COR-L47 (cell line): Measurements from ENCODE around the gene PAM16.
"Not testable (repeated sequence)": the region's sequence is repeated elsewhere in the genome, so short reads cannot be mapped to it uniquely, and the experiment has no call there.

ENCODE experiments used
- DNase-seq: peaks from one replicate; lab custom pipeline; 2025; lab: John Stamatoyannopoulos, UW

Gene PAM16

DNA sequence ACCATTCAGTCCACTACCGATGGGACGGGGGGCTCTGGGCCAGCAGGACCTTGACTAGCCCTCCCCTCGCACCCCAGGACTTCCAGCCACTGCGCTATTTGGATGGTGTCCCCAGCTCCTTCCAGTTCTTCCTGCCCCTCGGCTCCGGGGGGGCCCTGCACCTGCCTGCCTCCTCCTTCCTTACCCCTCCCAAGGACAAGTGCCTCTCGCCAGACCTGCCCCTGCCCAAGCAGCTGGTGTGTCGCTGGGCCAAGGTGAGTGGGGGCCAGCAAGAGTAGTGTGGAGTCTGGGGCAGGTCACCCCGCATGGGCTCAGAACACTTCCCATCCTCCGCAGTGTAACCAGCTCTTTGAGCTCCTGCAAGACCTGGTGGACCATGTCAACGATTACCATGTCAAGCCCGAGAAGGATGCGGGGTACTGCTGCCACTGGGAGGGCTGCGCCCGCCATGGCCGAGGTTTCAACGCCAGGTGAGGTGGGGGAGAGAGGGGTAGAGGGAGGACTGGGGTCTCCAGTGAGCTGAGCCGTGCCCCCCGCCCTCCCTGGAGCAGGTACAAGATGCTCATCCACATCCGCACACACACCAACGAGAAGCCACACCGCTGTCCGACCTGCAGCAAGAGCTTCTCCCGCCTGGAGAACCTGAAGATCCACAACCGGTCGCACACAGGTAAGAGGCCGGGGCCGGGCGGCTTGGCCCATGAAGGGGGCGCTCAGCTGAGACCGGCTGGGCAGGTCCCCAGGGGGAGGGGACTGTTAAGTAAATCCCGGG, 16.2 kb downstream of the PAM16 start:
- DNase-seq, result no peak

DNA sequence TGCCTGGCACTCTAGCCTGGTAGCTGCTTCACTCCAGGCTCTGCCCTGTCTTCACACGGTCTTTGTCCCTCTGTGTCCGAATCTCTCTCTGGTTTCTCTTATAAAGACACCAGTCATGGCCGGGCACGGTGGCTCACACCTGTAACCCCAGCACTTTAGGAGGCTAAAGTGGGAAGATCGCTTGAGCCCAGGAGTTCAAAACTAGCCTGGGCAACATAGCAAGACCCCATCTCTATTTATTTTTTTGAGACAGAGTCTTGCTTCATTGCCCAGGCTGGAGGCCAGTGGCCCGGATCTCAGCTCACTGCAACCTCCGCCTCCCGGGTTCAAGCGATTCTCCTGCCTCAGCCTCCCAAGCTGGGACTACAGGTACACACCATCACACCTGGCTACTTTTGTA, 17.4 kb downstream of the PAM16 start:
- DNase-seq, result not testable (repeated sequence)

DNA sequence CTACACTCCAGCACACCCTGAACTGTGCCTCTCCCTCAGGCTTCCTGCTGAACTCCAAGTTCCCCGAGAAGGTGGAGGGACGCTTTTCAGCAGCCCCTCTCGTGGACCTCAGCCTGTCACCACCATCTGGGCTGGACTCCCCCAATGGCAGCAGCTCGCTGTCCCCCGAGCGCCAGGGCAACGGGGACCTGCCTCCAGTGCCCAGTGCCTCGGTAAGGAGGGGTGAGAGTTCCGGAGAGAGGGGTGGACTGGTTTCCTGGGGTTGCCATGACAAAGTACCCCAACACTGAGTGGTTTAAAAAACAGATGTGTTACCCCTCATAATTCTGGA, 17.8 kb downstream of the PAM16 start:
- no peak for DNase-seq

DNA sequence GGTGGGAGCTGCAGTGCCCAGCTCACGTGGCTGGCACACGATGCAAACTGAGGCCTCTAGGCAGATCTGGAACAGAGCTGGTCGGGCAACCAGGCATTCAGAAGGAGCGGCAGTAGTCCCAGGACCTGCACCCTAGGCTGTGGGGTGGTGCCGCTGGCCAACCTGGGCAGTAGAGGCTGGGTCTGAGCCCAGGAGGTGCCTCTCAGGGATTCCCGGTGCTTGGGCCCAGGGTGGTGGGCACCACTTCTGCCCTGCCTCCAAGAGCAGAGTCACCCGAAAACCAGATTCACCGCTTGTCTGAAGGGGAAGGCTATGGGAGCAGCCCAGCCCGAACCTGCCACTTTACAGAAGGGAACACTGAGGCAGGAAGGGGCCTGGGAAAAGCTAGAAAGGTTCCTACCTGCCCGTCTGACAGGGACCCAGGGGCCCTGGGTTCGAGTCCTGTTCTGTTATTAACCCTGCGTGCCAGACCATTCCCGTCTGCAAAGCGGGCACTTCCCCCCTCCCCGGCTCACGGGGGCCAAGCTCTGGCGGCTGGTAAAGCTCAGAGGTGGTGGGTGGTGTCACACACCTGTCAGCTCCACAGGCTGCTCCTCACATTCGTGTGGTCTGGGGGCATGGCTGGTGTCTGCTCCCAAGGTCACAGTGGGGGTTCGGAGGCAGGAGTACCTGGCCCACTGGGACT, 18.4 kb downstream of the PAM16 start:
- DNase-seq, result no peak

DNA sequence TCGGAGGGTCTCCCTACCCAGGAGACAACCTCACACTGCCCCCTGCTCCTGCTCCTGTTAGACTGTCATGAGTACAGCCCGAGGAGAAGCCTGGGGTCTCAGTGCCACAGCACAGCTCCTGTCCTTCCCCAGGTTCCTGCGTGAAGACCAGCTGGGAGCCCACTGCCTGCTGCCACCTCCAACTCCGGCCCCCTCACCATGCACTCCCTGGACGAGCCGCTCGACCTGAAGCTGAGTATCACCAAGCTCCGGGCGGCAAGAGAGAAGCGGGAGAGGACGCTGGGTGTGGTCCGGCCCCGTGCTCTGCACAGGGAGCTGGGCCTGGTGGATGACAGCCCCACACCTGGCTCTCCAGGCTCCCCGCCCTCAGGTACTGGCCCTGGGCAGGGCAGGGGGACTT, 19.0 kb downstream of the PAM16 start:
- DNase-seq, result no peak

DNA sequence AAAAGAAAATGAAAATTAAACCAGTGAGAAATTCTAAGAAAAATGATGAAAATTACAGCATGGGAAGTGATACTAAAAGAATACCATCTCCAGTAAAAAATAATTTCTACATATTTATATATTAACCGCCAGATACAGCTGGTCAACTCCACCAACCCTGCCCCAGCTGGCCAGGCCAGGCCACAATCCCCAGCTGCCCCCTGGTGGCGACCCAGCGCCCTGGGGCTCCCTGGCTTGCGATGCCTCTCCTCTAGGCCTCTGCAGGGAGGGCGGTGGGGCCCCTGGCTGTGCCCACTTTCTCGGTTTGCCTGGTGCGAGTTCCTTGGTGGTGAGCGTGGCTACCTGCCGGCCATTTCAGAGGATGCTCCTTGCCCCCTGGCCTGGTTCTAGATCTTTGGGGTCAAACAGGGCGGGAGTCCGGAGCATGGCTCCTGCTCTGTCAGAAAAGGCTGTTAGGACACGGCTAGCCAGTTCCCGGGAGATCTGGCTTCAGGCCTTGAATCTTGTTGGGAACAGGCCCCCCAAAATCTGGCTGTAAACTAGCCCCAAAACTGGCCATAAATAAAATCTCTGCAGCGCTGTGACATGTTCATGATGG, 20.7 kb downstream of the PAM16 start:
- peak; percentile 54 for DNase-seq

DNA sequence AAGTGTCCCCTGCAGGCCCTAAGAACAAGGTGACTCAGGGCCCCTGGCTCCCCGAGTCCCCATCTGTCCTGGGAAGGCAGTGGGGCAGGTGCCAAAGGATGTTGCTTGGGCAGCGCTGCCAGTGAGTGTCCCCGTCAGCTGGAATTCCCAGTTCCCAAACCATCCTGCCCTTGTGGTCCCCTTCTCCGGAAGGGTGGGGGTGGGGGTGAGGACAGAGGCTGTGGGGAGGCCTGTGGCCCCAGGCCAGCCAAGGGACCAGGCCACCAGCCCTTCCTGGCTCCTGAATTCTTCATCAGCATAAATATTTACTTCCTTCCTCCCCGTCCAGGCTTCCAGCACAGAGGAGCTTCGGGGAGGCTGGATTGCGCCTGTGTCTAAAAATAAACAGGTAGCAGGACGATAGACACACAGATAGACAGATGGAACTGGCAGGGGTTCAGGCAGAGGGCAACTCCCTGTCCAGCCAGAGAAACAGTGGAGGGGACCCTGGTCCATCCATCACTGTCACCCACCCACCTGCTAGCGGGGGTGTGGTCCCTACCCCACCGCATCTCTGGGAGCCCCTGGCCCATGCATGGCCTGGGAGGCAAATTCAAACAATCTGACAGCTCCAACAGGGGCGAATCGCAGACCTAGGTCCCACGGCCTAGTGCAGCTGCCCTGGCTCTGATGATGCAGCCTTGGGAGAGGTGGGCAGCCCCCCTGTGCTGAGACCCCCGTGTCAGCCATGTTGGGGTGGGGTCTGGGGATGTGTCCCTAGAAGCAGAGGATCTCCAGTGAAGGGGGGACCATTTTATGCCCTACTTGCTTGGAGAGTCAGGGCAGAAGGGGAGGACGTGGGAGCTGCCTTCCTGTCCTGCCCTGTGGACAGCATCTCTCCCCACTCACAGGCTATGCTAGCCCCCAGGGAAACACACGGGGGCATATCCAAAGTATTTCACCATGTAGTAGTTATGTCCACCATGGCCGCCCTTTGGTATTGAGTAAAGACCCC, 22.0 kb downstream of the PAM16 start:
- no peak for DNase-seq

DNA sequence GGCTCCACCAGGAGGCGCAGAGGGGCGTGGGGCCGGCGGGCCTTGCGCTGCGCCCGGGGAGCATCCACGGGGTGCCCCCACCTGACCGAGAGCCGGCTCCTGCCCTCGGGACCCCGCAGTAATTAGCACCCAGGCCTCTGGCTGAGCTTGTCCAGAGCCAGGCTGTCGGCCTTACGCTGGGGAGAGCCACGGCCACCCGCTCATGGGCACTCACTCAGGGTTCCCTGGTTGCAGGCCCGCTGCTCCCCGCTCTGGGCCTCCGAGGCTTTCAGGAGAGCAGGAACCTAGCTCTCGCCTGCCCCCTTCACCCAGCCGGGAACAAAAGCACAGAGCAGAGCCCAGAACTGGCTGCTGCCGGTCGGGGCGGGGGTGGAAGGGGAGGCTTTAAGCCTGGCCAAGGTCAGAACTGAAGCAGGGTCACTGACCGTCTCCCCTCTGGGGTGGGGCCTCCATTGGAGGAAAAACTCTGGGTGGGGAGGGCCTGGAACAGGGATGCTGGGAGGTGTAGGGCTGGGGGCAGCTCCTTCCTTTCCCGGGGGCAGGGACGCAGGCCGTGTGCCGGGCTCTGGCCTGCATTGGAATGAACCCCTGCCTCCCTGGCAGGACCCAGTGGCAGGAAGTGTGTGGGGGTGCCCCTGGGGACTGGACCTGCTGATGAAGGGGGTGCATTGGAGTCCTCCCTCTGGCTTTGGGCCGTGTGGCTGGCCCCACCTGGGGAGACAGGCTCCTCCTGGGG, 22.9 kb downstream of the PAM16 start:
- no peak for DNase-seq

DNA sequence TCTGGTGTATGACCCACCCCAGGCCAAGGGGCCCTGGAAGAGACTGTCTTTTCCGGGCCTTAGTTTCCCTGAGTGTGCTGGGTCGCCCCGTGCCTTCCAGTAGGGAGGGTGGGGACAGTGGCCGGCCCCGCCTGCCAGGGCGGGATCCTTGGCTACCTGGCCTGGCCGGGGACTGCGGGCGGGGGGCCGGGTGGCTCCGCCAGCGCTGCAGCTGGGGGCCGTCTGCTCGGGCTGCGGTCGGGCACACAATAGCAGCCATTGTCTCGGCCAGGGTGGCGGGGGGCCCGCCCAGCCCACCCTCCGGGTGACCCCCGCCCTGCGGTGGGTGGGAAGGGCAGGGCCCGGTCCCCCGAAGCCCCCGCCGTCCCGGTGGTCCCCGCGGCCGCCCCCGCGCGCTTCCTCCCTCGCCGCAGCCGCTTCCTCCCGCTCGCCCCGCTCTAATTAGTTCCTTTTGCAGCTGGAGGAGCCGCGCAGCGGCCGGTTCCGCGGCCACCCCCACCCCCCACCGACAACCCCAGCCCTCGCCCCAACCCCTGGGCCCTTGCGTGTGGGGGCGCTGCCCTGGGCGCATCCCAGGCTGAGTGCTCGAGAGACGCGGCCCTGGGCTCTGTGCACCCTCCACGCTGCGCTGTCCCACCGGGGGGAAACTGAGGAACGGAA, 23.6 kb downstream of the PAM16 start:
- no peak for DNase-seq

DNA sequence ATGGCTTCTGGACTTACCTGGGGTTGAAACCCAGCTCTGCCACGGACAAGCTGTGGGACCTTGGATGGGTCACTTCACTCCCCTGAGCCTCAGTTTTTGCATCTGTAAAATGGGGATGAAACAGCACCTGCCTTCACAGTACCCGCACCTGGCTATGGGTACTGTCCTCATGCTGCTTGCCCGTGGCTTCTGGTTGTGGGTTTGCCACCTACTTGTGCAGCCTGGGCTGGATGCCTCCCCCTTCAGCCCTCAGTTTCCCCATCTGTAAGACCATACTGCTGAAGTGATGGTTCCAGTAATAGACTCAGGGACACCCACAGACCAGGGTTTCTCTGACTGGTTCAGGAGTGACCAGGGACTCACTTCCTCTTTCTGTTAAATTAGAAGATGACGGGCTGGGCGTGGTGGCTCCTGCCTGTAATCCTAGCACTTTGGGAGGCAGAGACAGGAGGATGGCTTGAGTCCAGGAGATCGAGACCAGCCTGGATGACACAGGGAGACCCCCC, 25.8 kb downstream of the PAM16 start:
- no peak for DNase-seq

DNA sequence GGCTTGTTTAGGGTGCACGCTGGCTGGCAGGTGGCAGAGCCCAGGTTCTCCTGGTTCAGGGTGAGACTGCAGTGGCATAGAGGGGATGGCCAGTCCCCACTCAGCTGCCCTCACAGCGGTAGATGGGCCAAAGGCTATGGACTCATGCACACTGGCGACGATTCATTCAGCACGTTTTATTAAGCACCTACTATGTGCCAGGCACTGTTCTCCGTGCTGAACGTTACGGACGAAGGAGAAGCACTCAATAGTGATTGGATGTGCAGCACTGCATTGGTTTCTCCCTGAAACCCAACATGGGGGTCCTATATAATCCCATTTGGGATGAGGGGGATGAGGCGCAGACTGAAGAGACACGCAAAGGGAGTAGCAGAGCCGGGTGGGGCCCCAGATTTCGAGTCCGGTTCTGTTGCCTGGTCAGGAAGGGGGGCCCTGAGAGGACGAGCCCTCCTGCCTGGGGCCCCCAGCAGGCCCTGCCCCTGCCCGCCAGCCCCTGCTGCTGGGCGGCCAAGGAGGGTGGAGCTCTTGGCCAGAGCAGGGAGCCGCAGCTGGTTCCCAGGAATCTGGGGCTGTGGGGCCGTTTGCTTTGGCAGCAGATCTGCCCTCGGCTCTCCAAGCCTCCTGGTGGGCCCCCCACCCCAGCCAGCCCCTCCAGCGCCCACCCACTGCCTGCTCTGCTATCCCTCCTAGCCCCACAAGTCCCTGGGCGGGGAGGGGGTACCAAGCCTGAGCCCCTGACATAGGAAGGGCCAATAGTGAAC, 26.4 kb downstream of the PAM16 start:
- no peak for DNase-seq

DNA sequence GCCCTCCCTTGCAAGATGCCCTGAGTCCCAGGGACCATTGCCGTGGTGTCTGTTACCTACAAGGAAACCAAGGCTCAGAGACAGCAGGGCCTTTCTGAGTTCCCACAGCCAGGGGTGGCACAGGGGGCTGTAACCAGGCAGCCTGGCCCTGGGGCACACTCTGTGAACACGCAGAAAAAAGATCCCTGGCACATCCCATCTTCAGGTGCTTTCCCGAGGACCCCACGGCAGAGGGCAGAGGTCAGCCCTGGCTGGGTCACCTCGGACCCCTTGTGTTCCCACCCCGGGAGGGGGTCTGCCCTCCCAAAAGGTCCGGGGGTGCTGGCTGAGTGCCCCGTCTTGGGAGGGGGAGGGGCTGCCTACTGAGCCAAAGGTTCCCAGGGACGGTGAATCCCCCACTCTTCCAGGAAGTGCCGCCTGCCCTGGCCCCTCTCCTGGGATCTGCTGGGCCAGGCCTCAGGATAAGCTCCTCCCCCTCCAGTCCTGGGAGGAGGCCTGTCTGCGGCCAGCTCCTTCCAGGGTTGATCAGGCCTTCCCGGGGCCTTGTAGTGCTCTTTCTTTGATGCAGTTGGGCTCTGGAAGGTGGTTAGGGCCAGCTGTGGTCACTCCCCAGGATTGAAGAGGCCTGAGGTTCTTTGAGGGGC, 27.2 kb downstream of the PAM16 start:
- DNase-seq, result no peak

DNA sequence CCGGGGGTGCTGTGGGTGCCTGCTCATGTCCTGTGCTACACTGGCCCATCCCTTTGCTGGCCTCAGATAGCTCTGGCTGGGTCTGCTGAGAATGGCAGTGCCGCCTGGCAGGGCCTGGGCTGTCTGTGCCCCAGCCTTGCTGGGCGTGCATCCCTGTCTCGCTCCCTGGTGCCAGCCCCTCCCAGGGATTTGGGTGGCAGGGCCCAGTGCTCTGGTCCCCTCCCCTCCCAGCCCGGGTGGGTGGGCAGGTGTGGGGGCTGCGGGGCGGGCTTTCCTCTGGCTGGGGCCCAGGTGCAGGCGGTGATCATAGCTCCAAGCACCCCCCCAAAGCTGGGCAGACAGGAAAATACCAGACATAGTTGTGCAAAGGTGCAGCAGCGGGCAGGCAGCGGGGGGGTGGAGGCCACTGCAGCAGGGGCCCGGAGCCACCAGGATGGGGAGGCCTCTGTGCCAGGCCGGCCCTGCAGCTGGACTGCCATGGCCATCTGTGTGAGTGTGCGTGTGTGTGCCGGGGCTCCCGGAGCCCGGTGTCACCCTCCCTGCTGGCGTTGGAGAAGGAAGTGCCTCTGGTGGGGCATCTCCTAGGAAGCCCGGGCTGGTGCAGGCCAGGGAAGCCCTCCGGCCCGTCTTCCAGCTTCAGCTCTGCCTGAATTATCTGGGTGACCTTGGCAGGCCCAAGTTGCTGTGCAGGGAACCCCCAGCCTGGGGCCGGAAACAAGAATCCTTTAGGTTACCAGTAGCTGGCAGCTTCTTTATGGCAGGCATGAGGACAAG, 27.9 kb downstream of the PAM16 start:
- DNase-seq, result no peak

DNA sequence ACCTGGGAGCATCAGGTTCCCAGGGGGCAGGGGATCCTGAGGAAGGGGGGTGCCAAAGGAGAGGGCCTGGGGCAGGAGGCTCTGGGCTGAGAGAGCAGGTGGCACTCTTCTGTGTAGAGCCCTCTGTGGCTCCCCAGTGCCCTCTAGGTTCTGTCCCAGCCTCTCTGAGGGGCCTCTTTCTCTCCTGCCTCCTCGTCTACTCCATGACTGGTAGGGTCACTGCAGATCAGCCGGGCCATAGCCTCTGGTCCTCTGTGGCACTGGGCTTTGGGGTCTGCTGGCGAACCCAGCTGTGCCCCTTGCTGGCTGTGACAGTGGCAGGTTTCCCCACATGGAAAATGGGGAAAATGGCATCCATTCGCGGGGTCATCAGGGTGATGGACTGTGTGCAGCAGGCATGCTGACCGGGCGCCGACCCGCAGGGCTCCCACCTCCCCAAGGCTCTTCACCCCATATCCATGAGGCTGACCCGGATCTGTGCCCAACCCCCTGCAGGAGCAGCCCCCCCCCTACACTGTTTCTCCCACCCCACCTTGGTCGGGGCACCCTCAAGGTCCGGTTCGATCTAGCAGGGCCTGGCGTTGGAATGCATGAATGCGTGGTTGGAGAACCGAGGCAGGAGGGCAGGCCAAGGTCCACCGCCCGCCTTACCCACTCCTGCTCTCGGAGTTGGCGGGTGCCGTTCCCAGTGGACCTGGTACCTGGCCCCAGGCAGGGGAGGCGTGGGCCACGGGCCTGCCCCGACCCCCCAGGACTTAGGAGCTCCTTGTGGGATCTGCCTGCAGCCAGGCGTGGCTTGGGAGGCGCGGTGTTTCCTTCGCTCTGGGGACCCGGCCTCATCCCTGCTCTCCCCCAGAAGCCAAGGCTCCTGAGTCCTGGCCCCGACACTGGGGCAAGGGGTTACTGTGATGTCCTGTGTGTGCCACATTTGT, 28.7 kb downstream of the PAM16 start:
- DNase-seq, result no peak

DNA sequence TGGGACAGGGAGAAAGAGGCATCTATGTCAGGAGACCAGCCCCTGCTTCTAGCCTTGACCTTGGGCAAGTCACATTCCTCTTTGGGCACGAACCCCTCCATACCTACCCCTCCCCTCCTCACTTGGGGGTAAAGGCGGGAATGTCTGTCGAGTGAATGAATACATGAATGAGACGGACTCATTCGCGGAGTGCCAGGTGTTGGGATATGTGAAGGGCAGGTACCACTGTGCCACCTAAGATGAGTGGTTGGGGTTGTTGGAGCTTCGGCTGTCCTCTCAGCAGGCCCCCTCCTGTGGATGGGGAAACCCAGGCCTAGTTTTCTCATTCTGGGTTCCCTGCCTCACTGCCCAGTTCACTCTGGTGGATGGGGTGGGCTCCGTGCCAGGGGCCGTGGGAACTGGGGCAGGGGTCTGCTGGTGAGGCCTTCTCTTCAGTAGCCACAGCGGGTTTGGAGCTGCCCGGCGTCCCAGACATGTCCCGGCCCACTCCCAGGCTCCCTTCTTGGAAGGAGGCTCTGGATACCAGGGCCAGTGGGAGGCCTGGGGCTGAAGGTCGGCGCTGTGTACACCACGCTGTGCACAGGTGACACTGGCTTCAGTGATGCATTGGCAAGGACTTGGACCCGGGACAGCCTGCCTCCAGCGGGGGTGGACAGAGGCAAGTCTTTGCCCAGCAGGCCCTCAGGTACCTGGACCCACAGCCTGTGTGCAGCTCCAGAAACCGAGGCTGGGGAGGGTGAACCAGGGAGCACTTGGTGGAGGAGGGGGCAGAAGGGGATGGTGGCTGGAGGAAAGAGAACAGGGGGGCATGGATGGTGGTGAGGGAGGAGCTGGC, 29.6 kb downstream of the PAM16 start:
- no peak for DNase-seq

DNA sequence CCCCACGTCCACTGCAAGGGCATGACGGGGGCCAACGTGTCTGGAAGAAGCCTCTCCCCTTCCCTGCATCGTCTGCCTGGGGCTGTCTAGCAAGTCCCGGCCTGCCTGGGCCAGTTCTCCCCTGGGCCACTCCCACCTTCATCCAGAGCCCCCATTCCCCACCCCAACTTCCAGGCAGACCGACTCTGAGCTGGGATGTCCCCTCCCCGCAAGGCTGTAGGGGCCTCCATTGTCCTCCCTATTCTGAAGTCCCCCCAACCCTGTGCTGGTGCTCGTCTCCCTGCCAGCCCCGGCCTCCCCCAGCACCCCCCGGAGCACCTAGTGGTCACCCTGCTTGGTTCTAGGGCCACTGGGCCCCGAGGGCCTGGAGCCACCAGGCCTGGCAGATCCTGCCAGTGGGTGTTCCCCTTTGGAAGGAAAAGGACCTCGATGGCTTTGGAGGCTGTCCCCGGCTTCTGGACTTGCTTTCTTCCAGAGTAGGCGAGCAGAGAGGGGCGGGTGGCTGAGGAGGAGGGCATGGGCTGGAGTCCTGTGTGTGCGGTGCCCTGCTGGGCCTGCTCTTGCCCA, 30.5 kb downstream of the PAM16 start:
- DNase-seq, result no peak
